Nucleus accumbens (tissue), 56 donors: ENCODE data around the gene SHCBP1.

Experiments
- DNase-seq, 56 donors: peaks; one replicate each; lab custom pipeline; 2025; lab: John Stamatoyannopoulos, UW

SHCBP1 gene

GRCh38 chr16:46620266-46621005 lies 743 bp downstream of the SHCBP1 start:
- DNase-seq, result no peak

GRCh38 chr16:46618516-46618915 lies 2.7 kb downstream of the SHCBP1 start:
- no peak for DNase-seq

GRCh38 chr16:46614006-46614405 lies 7.2 kb downstream of the SHCBP1 start:
- DNase-seq, result no peak

GRCh38 chr16:46613352-46613751 lies 7.8 kb downstream of the SHCBP1 start:
- DNase-seq, result no peak

- no peak for DNase-seq
Measured at GRCh38 chr16:46612121-46612520, 9.1 kb downstream of the SHCBP1 start.

GRCh38 chr16:46607529-46607928 lies 13.7 kb downstream of the SHCBP1 start:
- no peak for DNase-seq

GRCh38 chr16:46606231-46606630 lies 14.9 kb downstream of the SHCBP1 start:
- DNase-seq, result no peak

GRCh38 chr16:46591257-46591656 lies 29.9 kb downstream of the SHCBP1 start:
- no peak for DNase-seq

- DNase-seq, result no peak
Measured at GRCh38 chr16:46586011-46586577, 35.1 kb downstream of the SHCBP1 start.

GRCh38 chr16:46583036-46583435 lies 38.1 kb downstream of the SHCBP1 start:
- peak in 10 of 56 donors; percentile 2 to 15 (median 8) for DNase-seq

GRCh38 chr16:46582313-46582712 lies 38.9 kb downstream of the SHCBP1 start:
- DNase-seq, result no peak

GRCh38 chr16:46577988-46578579 lies 43.1 kb downstream of the SHCBP1 start:
- no peak for DNase-seq

- DNase-seq, result no peak
Measured at GRCh38 chr16:46573834-46574159, 47.4 kb downstream of the SHCBP1 start.

GRCh38 chr16:46573008-46573833 lies 48.0 kb downstream of the SHCBP1 start:
- DNase-seq, result no peak

GRCh38 chr16:46569231-46569735 lies 51.9 kb downstream of the SHCBP1 start:
- DNase-seq, result no peak

- no peak for DNase-seq
Measured at GRCh38 chr16:46568472-46569230, 52.5 kb downstream of the SHCBP1 start.

- no peak for DNase-seq
Measured at GRCh38 chr16:46562979-46563378, 58.2 kb downstream of the SHCBP1 start.

GRCh38 chr16:46558018-46558417 lies 63.2 kb downstream of the SHCBP1 start:
- DNase-seq, result no peak

- no peak for DNase-seq
Measured at GRCh38 chr16:46555951-46556350, 65.2 kb downstream of the SHCBP1 start.

GRCh38 chr16:46554435-46554834 lies 66.7 kb downstream of the SHCBP1 start:
- peak in 46 of 56 donors; percentile 1 to 67 (median 22) for DNase-seq
